Endothelial cell of hepatic sinusoid (primary cell): ENCODE data around the gene HOXB9.

ENCODE experiments used
- in situ Hi-C: cut with HindIII; loops from 2 replicates; pipeline ENCODE4 v1.10.0; 2017; ENCODE audit warnings: low sequenced_read_pairs

The HOXB9 gene

DNA sequence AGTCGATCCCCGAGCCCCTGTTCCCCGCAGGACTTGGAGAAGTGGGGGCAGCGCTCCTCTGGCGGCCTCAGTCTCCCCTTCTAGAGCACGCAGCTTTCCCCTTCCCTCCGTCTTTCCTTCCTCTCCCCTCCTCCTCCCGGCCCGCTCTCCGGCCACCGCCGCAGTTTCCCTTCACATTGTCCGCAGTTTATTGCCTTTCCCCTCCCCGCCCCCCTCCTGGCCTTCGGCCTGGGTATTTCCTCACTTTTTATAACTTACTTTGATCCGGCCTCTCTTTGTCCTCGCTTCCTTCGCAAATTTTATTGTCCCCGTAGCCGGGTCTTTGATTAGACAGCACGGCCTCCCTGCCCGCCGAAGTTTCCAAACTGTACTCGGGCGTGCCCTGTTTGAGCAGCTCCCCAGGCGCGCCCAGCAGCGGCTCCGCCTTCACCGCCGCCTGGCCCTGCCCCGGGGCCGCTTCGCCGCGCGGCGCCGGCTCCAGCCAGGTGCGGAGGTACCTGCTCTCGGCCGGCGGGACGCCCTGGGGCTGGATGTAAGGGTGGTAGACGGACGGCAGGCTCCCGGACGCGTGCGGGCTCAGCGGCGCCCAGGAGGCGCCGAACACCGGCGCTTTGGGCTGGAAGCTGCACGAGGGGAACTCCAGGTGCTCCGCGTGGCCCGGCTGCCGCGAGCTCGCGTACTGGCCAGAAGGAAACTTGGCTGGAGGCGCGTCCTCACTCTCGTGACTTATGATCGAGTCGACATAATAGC is 488 bp downstream of the HOXB9 start:
- in situ Hi-C loops, result no loop called here

DNA sequence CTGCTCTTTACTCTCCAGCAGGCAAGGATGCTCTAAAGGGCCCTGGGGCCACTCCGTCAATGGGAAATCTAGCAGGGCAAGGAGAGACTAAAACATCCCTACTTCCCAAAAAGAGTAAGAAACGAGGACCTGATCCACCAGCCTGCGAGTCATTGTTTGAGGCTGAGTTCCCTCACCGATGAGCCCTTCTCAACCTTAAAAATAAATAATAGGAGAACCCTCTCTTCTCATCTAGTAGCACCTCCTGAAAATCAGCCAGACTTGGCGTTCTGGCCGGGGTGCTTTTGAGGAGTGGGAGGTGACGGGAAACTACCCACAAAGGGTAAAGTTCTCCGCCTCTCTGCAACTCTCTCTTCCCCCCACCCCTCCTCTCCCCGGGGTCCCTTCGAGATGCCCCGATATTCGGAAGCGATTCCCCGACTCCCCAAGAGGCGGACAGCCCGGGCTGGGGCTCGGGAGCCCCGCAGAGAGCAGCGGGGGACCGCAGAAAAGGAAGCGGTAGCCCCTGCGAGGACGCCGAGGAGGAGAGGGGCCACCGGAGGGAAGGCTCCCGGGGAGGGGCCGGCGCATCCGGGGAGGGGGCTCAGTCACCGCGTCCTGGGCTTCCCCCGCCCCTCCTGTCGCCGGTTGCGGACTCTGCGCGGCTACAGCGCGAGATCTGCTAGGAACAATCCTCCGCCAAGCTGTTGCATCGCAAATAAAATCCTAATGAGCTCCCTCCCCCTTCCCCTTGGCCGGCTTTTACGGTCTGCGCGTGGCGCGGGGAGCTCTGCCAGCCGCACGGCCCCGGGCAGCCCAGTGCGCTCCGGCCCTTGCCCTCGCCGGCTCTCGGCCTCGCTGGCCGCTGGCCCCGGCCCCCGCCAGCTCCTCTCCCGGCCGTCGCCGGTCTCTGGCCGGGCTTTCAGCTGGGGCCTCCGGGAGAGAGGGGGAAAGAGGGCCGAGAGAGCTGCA is 1.3 kb downstream of the HOXB9 start:
- in situ Hi-C loops, result loop anchor here (5.0 kb wide), 1 partner anchor 92 kb away; no protein-coding TSS in a partner anchor

DNA sequence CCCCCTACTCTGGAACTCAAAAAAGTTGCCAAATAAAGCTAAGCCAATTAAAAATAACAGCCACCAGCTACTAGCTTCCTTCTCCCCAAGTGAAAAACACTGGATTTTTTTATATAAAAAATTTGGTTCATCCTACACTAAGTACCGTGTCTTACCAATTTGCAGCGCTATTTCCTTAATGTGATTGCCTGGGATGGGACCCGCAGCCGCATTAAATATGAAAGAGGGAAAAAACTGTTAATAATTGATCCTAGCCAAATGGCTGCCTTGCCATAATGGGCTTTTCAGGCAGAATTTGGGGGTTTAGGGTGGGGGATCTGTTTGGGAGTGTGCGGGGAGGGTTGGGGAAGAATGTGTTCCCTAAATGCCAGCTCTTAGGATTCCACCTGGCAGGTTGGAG is 2.0 kb downstream of the HOXB9 start:
- in situ Hi-C loops, result loop anchor here (5.0 kb wide), 1 partner anchor 93 kb away; no protein-coding TSS in a partner anchor

GRCh38 chr17:48623583-48623982 is 2.6 kb downstream of the HOXB9 start:
- in situ Hi-C loops, result loop anchor here (5.0 kb wide), 1 partner anchor 94 kb away; no protein-coding TSS in a partner anchor

- in situ Hi-C loops, result loop anchor here (5.0 kb wide), 1 partner anchor 94 kb away; no protein-coding TSS in a partner anchor
These were observed 3.3 kb downstream of the HOXB9 start for GRCh38 chr17:48622857-48623256.

GRCh38 chr17:48621410-48622392 is 4.5 kb downstream of the HOXB9 start:
- in situ Hi-C loops, result loop anchor here (5.0 kb wide), 1 partner anchor 96 kb away; no protein-coding TSS in a partner anchor

DNA sequence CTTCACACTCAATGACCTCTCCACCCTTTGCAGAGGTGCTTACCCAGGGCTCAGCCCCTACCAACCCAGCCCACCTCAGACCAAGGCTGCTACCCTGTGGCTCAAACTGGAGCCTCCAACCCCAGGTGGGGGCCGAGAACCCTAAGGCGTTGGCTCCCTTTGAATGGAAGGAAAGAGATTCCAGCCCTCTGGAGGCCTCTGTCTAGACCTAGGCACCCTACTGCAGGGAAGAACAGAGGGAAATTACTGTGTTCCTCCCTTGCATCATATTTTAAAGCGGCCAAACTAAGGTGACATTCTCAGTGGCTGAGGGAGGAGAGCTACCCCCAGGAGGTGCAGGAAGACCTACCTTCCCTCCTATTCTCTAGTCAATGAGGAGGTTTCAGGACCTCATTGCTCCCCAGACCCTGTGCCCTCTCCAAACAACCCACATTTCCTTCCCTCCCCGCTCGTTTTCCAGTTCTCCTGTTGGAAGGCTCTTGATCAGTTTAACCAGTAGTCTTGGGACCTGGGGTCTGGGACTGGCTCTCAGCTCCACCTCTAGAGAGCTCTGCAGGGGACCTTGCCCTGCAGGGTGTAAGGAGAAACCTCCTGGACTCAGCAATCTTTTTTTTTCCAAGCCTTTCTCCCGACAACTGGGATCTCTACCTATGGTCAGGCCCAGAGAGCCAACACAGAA is 5.6 kb downstream of the HOXB9 start:
- in situ Hi-C loops, result loop anchor here (5.0 kb wide), 1 partner anchor 97 kb away; no protein-coding TSS in a partner anchor

DNA sequence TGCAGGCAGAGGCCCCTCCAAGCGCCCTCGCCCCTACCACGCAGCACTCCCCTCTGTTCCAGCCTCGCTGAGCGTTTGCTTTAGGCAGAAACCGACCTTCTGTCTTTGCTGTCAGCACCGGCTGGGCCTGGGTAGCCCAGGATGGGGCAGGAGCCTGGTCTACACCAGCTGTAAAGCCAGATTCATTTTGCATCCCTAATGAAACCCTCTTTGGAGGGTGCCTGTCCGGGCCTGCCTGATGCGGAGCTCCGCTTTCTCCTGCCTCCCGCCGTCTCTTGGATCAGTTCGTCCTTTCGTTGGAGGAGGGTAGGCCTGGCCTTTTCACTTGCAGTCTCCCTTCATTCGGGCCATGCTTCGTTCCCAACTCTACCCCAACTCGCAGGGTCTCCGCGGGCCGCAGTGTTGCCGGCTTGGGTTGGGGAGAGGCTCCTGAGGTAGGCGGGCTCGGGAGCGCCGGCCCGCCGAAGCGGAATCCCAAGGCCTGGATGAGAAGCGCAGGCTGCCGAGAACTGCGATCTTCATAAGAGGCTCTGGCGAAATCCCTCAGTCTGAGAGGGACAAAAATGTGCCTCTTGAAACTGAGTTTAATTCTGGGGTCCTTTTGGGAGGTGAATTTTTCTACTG is 6.2 kb downstream of the HOXB9 start:
- in situ Hi-C loops, result loop anchor here (5.0 kb wide), 1 partner anchor 97 kb away; no protein-coding TSS in a partner anchor

DNA sequence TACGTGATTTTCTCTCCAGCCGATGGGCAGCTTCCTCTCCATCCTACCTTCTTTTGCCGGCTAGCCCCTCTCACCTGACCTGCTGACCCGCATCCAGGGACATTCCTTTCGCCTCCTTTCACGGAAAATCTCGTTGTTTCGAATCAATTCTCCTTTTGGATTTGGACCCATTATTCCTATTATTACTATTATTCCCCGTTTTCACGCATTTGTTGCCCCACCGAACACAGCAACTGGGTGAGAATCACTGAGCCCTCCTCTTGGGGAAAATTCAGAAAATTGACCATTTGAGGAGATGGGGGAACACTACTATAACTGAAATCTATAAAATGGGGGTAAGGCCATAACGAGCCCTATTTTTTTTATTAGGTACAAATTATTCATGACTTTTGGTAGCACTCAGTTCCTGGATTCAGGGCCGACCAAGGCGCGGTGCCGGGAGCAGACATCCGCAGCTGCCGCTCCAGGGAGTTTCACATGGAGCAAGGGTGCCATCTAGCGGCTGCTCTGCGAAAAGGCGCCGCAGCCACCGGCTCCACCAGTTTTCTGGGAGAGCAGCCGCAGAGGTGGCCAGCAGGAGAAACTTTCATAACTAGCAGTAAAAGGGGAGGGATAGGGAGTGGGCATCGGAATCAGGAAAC is 7.8 kb downstream of the HOXB9 start:
- in situ Hi-C loops, result no loop called here

- in situ Hi-C loops, result no loop called here
These were observed 8.5 kb downstream of the HOXB9 start for GRCh38 chr17:48617471-48618255.

DNA sequence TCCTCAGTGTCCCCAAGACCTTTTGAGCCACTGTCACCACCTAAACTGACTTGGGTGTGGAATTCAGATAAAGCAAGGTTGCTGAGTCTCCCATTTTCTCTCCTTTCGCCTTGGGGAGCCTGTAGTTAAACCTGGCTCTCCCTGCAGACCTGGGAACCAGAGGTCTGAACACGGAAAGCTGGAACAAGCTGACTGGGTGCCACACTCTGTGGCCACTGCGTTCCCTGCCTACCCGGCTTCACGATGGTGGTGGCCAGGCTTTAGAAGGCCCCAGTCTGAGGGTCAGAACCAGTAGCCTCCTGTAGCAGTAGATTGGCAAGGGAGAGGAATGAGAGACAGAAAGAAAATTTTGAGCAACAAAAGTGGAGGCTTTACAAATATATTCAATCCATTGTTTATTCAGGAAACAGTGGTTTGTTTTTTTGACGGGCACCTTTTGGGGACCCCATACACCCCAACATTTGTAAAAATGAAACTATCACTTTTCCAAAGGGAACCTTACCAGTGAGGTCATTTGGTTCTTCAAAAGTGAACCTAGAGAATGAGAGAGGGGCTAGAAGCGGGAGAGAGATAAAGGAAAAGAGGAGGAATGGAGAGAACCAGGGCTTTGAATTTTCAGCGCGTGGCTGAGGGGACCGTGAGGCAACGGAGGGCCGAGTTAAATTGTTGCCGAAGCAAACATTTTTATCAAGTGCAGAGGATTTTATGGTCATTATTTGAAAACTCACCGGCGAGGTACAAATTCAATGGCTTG is 9.3 kb downstream of the HOXB9 start:
- in situ Hi-C loops, result no loop called here

- in situ Hi-C loops, result no loop called here
These were observed 10.0 kb downstream of the HOXB9 start for GRCh38 chr17:48615963-48616716.

DNA sequence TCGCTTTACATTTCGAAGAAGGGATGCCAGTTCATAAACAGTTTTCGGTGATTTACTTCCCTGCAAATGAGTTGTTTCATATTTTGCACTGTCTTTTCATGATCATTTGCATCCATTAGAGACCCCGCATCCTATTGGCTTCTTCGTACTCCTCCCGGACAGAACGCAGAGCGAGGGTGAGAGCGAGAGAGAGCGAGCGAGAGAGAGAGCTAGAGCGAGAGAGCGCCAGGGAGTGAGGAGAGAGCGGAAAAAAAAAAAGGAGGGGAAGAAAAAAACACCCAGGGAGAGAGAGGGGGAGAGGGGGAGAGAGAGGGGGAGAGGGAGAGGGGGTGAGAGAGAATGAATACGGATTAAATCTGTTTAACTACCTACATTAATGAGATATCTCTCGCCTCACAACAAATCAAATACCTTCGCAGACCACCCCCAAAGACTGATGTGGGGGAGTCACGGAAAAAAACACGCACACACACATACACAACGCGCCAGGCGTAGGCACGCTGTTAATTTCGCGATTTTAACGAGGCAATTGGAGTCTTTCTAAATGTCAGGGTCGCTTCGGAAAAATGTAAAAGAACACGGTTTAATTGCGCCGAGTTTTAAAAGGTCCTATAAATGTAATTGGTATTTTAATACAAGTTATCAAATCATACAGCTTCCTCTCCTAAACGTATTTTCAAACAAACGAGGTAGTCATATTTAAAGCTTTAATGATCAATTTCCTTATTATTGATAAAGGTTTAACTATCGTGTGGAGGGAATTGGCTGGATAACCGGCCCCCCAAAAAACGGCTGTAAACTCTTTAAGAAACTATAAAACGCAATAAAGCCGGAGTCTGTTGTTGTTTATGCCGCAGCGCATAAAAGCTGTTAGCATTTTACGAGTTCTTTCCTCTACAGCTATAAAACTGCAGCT is 10.9 kb downstream of the HOXB9 start, which contains the start of gene HOXB8:
Gene HOXB8 (minus strand): TSS at position 246 of the 916 bp plus-strand sequence. CDS start 588 bp downstream, outside the sequence.
- in situ Hi-C loops, result no loop called here

DNA sequence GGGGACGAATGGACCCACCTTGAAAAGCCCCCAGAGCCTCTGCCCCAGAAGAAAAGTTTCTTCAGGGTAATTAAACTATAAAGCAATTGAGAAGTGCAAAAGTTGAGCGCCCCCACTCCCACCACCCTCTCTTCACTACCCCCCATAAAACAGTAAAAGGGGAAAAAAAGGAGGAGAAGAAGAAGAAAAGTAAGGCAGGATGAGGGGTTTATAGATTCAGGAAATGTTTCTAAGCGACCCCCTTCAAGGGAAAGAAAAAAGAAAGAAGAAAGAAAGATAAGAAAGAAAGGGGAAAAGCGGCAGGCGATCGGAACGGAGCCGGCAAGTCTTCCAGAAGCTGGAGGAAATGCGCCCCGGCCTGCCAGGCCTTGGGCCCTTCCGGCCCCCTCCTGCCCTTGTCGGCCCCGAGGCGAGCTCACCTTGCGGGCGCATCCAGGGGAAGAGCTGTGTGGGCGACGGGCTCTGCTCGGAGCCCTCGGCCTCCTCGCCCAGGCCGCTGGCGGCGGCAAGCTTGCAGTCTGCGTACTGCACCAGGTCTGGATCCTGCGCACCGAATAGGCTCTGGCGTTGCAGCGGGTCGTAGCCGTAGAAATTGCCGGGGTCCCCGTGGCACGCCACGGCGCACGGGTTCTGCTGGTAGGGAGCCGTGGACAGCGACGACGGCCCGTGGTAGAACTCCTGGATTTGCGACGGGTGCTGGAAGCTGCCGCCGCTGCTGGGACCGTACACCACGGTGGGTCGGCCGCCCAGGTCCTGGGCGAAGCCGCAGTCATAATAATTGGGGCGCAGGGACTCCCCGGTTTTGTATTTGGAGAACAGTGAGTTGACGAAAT is 12.1 kb downstream of the HOXB9 start:
- in situ Hi-C loops, result no loop called here
